IPS-NIHi7 (cell line): Measurements from ENCODE around the gene HCFC1R1.

Source experiments
- DNase-seq: peaks from one replicate; pipeline ENCODE4 v3.0.0; 2012; ENCODE audit warnings: mixed read lengths; ENCODE audit errors: extremely low spot score

The HCFC1R1 gene

GRCh38 chr16:2976673-2977072, 47.1 kb downstream of the HCFC1R1 start:
- no peak for DNase-seq

GRCh38 chr16:2976201-2976600, 47.5 kb downstream of the HCFC1R1 start:
- no peak for DNase-seq

GRCh38 chr16:2975161-2975795, 48.5 kb downstream of the HCFC1R1 start:
- DNase-seq, result no peak

- DNase-seq, result no peak
Measured at GRCh38 chr16:2974319-2975056, 49.3 kb downstream of the HCFC1R1 start.

DNA sequence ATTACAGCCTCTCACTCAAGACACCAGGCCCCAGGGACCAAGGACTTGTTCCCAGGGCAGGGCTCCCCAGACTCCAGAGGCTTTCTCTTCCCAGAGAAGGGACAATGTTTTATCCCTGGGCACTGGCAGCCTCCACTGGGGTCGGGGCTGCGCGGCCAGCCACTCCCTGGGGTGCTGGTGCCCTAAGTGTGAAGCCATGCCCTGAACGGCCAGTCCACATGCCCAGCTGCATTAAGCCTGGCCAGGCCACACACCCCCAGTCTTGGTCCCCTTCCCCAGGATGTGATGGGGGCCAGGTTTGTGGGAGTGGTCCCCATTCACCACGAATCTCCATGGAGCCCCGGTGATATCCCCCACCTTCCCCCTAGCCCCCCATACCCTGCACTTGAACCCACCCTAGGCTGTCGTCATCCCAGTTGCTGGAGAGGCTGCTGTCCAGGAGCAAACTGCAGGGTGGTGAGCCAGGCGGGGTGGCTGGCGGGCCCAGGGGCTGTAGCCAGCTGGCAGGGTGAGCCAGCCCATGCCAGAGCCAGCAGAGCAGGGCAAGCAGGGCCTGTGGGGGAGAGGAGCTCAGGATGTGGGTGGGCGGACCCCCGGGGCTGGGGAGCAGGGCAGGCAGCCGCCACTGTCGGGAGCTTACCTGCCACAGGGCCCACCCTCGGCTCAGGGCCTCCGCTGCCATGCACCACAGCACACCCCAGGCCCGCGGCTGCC, 50.0 kb downstream of the HCFC1R1 start:
- no peak for DNase-seq

DNA sequence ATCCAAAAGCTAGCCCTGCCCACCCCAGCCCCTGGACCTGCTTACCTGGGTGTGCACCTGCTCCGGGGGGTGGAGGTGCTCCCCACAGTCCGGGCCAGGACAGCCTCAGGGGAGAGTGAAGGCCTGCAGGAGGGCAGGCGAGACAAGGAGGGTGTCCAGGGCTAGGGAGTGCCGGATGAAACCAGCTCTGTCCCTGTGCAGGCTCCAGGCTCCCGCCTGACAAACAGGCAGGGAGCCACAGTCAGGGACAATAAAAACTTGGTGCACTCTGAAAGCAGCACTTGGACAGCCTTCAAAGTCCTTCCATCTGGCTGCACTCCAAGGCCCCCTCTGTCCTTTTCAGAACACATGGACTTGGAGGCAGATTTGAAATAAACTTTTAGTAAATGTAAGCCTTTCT, 50.6 kb downstream of the HCFC1R1 start:
- DNase-seq, result no peak
